Mammary epithelial cell (primary cell): ENCODE data around the gene ADGRA3.

ENCODE experiments used
- CTCF ChIP-seq, 2 donors: IDR thresholded peaks in 1 of 2; conservative IDR thresholded peaks in 1 of 2; 2 replicates each; pipeline ENCODE4 v1.5.1; 2011 to 2012; ENCODE audit warnings: inconsistent platforms in 2 of 2, low read length in 2 of 2, mild to moderate bottlenecking in 2 of 2, control low read depth in 1 of 2, low read depth in 1 of 2; ENCODE audit not compliant: insufficient read depth in 1 of 2; ENCODE audit errors: extremely low read depth in 1 of 2
- EZH2 ChIP-seq: IDR thresholded peaks from 2 replicates; pipeline ENCODE4 v1.6.1; 2012; ENCODE audit warnings: low read length, inconsistent platforms, borderline replicate concordance

GRCh38 chr4:22398671-22399070, 117.2 kb downstream of the ADGRA3 start:
- TF ChIP-seq CTCF (conservative IDR thresholded peaks at IDR 0.05 in 1 of 2, IDR thresholded peaks at IDR 0.05 in 1 of 2; ENCODE audit: extremely low read depth in 1 of 2, insufficient read depth in 1 of 2, low read depth in 1 of 2, low read length in 2 of 2) (no peak), EZH2 (no peak)
